Bronchial epithelial cell (primary cell): Measurements from ENCODE around the gene LRRTM2. TPM values are rescaled to one million over a fixed set of nuclear protein-coding genes. Genes with fewer than 3 reads are reported as not detected.

Experiments used
- DNase-seq: peaks from one replicate; pipeline ENCODE4 v3.0.0-alpha.2; 2010; ENCODE audit warnings: low read depth
- FAIRE-seq: peaks from 2 replicates; lab custom pipeline; 2011; peaks lifted over from hg19 to GRCh38; lab: Jason Lieb, UNC
- H3K27me3 ChIP-seq: 2 replicates; pipeline ENCODE4 v1.5.1; 2011; ENCODE audit warnings: low read length; ENCODE audit not compliant: control insufficient read depth, insufficient read depth
- H3K36me3 ChIP-seq: 2 replicates; pipeline ENCODE4 v1.5.1; 2011; ENCODE audit warnings: low read length; ENCODE audit not compliant: control insufficient read depth, insufficient read depth
- H3K4me3 ChIP-seq: 2 replicates; pipeline ENCODE4 v1.5.1; 2011; ENCODE audit warnings: mild to moderate bottlenecking, low read depth, low read length, control low read depth
- CTCF ChIP-seq: IDR thresholded peaks from 2 replicates; pipeline ENCODE4 v1.5.1; 2011; ENCODE audit warnings: mild to moderate bottlenecking, moderate library complexity, low read length, control low read depth, inconsistent platforms; ENCODE audit not compliant: insufficient read depth, severe bottlenecking
- total RNA-seq: library from RNA; depleted of rRNA; stranded (reverse); fragments of >200 nt; gene quantifications from 2 replicates; pipeline ENCODE4 v1.2.1, GENCODE V29; 2014

The LRRTM2 gene
- total RNA-seq, 1 donor from 2014 or later = not detected

GRCh38 chr5:138844812-138845513 is 30.2 kb downstream of the LRRTM2 start:
- peak; percentile 7 for FAIRE-seq
- Histone ChIP-seq H3K4me3 (no peak overlapping the region), H3K27me3 (no peaks in the 10 kb centered on the region), H3K36me3 (no peaks in the 10 kb centered on the region)
- TF ChIP-seq CTCF = no peak
- DNase-seq = peak; percentile 92

- DNase-seq (peak; percentile 79), FAIRE-seq (no peak)
- no peaks in the 10 kb centered on the region for H3K36me3 ChIP-seq
- no peaks in the 10 kb centered on the region for H3K27me3 ChIP-seq
- H3K4me3 ChIP-seq = no peak overlapping the region
- TF ChIP-seq CTCF = no peak
These were observed 31.0 kb downstream of the LRRTM2 start for GRCh38 chr5:138844125-138844461.

DNA sequence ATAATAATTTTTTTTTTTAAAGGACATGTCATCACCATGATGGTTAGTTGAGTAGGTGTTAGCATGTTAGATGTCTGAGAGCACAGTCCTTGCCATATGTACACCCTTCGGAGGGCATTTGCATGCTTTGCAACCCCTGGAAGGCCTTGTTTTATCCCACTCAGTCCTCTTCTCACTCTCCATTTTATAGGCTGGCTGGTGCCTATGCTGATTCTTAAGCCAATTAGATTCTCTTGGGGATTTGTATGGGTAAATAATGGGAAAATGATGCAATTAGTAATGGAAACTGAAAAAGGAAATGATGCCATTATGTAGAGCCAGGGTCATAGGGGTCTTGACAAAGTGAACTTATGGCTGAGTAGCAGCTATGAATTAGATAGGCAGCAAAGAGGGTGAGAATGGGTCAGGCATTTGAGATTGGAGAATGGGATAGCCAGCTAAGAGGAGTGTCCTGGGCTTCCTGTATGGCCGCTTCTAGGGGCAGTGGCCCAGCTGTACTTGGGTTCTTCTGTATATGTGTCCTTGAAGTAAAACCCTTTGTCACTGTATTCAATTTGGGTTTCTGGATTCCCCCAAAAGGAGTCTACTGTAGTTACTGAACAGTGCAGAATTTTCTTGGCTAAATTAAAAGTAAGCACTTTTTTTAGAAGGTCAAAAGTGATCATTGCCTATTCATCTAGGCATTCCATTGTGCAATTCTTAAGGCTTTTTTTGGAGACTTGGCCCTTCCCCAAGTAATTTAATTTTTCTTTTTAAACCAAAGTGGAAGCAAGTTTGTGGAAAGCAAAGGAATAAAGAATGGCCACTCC is 31.6 kb downstream of the LRRTM2 start:
- DNase-seq (peak; percentile 62), FAIRE-seq (no peak)
- TF ChIP-seq CTCF = no peak
- Histone ChIP-seq H3K4me3 (no peak overlapping the region), H3K36me3 (no peaks in the 10 kb centered on the region), H3K27me3 (no peaks in the 10 kb centered on the region)

- no peaks in the 10 kb centered on the region for H3K27me3 ChIP-seq
- DNase-seq = no peak
- no peak overlapping the region for H3K4me3 ChIP-seq
- no peak for FAIRE-seq
- TF ChIP-seq CTCF = no peak
- H3K36me3 ChIP-seq = no peaks in the 10 kb centered on the region
These were observed 33.6 kb downstream of the LRRTM2 start for GRCh38 chr5:138841531-138841930.

DNA sequence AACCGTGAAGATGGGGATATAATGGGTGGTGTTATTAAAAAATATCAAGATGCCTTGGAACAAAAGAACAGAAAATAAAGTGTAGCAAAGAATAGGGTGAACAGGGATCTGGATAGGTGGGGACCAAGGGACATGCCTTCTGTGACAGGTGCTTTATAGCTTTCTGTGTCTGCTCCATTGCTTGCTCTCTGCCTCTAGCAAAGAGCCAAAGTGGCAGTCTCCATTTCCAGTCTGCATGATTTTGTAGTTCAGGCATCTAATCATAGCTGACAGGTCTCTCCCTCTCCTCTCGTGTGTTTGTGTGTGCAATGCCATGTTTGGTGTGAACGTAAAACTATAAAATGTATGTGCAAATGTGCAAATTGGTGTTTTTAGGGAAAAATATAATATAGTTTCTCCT is 35.0 kb downstream of the LRRTM2 start:
- Histone ChIP-seq H3K4me3 (no peak overlapping the region), H3K27me3 (no peaks in the 10 kb centered on the region), H3K36me3 (no peaks in the 10 kb centered on the region)
- DNase-seq = no peak
- TF ChIP-seq CTCF = no peak
- no peak for FAIRE-seq
